ENCODE data around the gene TP53BP2.
"Not testable (repeated sequence)": the region's sequence is repeated elsewhere in the genome, so short reads cannot be mapped to it uniquely, and the experiment has no call there.

DNA sequence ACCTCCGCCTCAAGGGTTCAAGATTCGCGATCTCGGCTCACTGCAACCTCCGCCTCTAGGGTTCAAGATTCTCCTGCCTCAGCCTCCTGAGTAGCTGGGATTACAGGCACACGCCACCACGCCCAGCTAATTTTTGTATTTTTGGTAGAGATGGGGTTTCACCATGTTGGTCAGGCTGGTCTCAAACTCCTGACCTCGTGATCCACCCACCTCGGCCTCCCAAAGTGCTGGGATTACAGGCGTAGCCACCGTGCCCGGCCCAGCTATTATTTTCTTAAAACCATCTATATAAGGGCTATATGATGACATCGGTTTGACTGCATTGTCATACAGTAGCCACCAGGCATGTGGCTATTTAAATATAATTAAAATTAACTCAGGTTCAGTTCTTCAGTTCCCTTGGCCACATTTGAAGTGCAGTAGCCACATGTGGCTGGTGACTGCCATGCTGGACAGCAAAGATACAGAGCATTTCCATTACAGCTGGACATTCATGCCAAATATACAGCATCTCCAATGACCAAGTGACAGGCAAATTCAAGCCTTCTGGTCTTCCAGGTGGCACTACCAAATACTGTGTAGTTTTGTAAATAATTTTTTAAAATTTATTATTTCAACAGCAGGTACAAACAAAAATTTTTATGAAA, 3.6 kb downstream of the TP53BP2 start:
- TF ChIP-seq, protein P1, sequence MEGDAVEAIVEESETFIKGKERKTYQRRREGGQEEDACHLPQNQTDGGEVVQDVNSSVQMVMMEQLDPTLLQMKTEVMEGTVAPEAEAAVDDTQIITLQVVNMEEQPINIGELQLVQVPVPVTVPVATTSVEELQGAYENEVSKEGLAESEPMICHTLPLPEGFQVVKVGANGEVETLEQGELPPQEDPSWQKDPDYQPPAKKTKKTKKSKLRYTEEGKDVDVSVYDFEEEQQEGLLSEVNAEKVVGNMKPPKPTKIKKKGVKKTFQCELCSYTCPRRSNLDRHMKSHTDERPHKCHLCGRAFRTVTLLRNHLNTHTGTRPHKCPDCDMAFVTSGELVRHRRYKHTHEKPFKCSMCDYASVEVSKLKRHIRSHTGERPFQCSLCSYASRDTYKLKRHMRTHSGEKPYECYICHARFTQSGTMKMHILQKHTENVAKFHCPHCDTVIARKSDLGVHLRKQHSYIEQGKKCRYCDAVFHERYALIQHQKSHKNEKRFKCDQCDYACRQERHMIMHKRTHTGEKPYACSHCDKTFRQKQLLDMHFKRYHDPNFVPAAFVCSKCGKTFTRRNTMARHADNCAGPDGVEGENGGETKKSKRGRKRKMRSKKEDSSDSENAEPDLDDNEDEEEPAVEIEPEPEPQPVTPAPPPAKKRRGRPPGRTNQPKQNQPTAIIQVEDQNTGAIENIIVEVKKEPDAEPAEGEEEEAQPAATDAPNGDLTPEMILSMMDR (IDR thresholded peaks at IDR 0.05; ENCODE audit: insufficient read depth, low read depth, low read length), result not testable (repeated sequence)
- not testable (repeated sequence) for TF ChIP-seq EZH2 (IDR thresholded peaks at IDR 0.05; ENCODE audit: insufficient read depth, low read length)

Measured in astrocyte (in vitro differentiated cells and primary cell).